Measurements from ENCODE around the gene IER3IP1.

IER3IP1 gene

DNA sequence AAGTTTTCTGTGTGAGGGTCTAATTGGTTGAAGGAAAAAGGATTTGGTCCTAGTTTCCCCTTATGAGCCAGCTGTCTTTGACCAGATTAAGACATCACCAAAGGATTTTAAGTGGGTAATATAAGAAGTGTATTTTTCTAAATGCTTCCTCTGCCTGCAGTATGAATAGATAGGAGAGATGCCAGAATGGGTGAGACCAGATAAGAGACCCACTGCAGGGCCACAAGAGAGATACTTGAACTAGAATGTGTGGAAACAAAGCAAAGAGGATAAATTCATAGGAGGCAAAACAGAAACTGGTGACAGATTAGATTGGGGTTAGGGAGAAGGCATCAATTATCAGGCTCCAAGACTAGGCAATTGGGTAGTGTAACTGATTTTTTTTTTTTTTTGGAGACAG is 24.7 kb downstream of the IER3IP1 start:
- Histone ChIP-seq H3K4me1 (ENCODE audit: insufficient read depth, insufficient read length) (peaks cover 3% of the 10 kb centered on the region), H3K9me3 (ENCODE audit: insufficient read depth, low read length) (no peaks in the 10 kb centered on the region), H3K4me3 (ENCODE audit: insufficient read length, low read depth) (no peak overlapping the region), H3K27me3 (ENCODE audit: insufficient read depth, insufficient read length) (no peaks in the 10 kb centered on the region), H3K36me3 (ENCODE audit: insufficient read depth, insufficient read length, low read length) (peaks cover 25% of the 10 kb centered on the region), H3K9ac (ENCODE audit: insufficient read length, low read depth) (peak overlapping the region; percentile 83)
- no peak for DNase-seq (ENCODE audit: low read depth, low spot score)
- TF ChIP-seq SUZ12 (IDR thresholded peaks at IDR 0.05; ENCODE audit: extremely low read depth, insufficient read depth, insufficient read length) (no peak), YY1 (IDR thresholded peaks at IDR 0.05; ENCODE audit: insufficient read depth, insufficient read length) (no peak), ZNF274 (IDR thresholded peaks at IDR 0.05; ENCODE audit: low read depth, low read length) (no peak)

DNA sequence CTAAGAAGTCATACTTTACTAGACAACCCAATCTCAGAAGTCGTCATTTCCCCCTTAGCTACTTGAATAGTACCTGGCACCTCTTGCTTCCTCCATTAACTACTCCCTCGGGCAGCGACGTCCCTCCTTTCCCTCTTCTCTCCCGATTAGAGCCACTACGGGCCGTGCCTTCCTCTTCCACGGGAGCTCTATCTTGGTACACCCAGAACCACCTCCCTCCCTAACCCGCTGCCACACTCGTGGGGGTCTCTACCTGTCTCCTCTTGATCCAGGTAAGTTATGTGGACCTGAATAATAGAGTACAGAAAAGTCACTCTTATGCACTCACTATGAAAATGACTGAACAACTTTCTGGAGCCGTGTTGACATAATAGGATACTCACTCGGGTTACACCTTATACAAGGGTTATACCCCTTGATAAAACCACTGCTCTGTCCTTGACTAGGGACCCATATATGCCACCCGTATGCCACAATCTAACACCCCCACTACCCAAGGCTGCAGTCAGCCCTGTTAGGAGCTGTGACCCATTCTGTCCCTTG is 25.3 kb downstream of the IER3IP1 start:
- H3K4me3 ChIP-seq (ENCODE audit: insufficient read length, low read depth): peak overlapping the region; percentile 76
- H3K9ac ChIP-seq (ENCODE audit: insufficient read length, low read depth): peak overlapping the region; percentile 83
- TF ChIP-seq ZNF274 (IDR thresholded peaks at IDR 0.05; ENCODE audit: low read depth, low read length) (no peak), YY1 (IDR thresholded peaks at IDR 0.05; ENCODE audit: insufficient read depth, insufficient read length) (no peak), SUZ12 (IDR thresholded peaks at IDR 0.05; ENCODE audit: extremely low read depth, insufficient read depth, insufficient read length) (no peak)
- H3K36me3 ChIP-seq (ENCODE audit: insufficient read depth, insufficient read length, low read length): peaks cover 23% of the 10 kb centered on the region
- no peaks in the 10 kb centered on the region for H3K27me3 ChIP-seq (ENCODE audit: insufficient read depth, insufficient read length)
- H3K4me1 ChIP-seq (ENCODE audit: insufficient read depth, insufficient read length): peaks cover 3% of the 10 kb centered on the region
- H3K9me3 ChIP-seq (ENCODE audit: insufficient read depth, low read length): no peaks in the 10 kb centered on the region
- DNase-seq (ENCODE audit: low read depth, low spot score): no peak

DNA sequence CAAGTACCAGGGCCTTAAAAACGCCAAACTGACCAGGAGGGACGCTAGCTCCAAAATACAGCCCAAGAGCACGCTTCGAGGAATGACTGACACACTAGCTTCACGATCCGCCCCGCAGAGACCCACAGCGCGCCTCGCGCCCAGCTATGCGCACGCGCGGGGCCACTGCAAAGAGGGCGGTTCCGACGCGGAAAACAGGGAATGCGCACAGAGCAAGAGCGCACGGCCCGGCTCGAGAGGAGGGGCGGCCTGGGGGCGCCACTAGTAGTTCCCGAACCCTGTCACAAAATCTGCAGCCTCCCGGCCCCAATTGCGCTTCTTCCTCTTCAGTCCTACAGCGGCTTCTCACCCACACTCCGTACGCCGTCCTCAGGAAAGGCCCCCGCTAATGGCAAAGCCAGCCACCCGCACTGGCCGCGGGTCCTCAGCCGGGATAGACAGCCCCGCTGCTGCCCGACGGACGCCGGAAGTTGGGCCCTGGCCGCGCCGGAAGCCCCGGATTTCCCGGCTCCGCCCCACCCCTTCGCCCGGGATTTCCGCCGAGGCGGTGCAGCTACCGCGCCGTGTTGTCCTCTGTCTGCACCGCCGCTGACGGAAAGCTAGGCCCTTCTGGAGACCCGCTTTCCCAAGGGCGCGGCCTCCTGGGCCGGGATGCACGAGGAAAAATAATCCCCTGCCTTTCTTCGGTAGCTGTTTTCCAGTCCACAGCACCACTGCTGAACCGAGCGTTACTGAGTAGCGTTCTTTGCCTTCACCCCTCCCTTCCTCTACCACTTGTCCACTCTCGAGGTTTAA is 25.9 kb downstream of the IER3IP1 start, which contains the start of gene HDHD2:
Gene HDHD2 (minus strand): TSS at position 472 of the 795 bp plus-strand sequence. CDS start 14,061 bp downstream, outside the sequence.
- H3K9ac ChIP-seq (ENCODE audit: insufficient read length, low read depth): peak within 1 kb of the TSS; percentile 83

DNA sequence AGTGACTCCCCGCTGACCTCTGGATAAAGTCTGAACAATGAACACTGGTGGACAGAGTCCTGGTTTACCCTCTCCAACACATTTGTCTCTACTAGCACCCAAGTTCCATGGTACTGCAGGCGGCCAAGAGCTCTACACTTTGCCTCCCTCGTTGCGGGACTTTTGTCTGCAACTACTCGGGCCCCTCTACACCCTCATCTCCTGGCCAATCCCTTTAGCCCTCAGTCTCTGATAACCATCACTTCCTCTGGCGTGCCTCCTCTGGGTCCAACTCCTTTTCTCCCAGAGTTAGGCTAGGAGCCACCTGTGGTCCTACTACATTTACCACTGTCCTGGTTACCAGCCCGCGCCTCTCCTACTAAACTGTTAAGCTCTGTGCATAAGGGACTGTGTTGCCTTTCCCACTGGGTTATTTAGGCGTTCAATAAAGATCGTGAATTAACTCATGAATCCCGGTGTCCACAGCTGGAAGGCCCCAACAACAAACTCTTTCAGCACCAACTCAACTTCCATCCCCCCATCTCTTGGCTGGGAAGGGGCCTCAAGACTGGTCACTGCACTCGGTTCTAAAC is 26.6 kb downstream of the IER3IP1 start:
- H3K4me1 ChIP-seq (ENCODE audit: insufficient read depth, insufficient read length): peaks cover 3% of the 10 kb centered on the region
- TF ChIP-seq SUZ12 (IDR thresholded peaks at IDR 0.05; ENCODE audit: extremely low read depth, insufficient read depth, insufficient read length): no peak
- no peak for TF ChIP-seq YY1 (IDR thresholded peaks at IDR 0.05; ENCODE audit: insufficient read depth, insufficient read length)
- TF ChIP-seq ZNF274 (IDR thresholded peaks at IDR 0.05; ENCODE audit: low read depth, low read length): no peak
- H3K4me3 ChIP-seq (ENCODE audit: insufficient read length, low read depth): peak overlapping the region; percentile 76
- no peak for DNase-seq (ENCODE audit: low read depth, low spot score)
- no peaks in the 10 kb centered on the region for H3K9me3 ChIP-seq (ENCODE audit: insufficient read depth, low read length)
- H3K9ac ChIP-seq (ENCODE audit: insufficient read length, low read depth): peak overlapping the region; percentile 83
- no peaks in the 10 kb centered on the region for H3K27me3 ChIP-seq (ENCODE audit: insufficient read depth, insufficient read length)
- H3K36me3 ChIP-seq (ENCODE audit: insufficient read depth, insufficient read length, low read length): peaks cover 12% of the 10 kb centered on the region

More for the DNA sequence above, 25.9 kb downstream of the IER3IP1 start, which contains the start of gene HDHD2:
- DNase-seq (ENCODE audit: low read depth, low spot score): peak; percentile 48
- H3K4me1 ChIP-seq (ENCODE audit: insufficient read depth, insufficient read length): peaks cover 3% of the 10 kb centered on the region
- H3K9me3 ChIP-seq (ENCODE audit: insufficient read depth, low read length): no peaks in the 10 kb centered on the region
- peaks cover 17% of the 10 kb centered on the region for H3K36me3 ChIP-seq (ENCODE audit: insufficient read depth, insufficient read length, low read length)
- TF ChIP-seq YY1 (IDR thresholded peaks at IDR 0.05; ENCODE audit: insufficient read depth, insufficient read length) (no peak), ZNF274 (IDR thresholded peaks at IDR 0.05; ENCODE audit: low read depth, low read length) (no peak), SUZ12 (IDR thresholded peaks at IDR 0.05; ENCODE audit: extremely low read depth, insufficient read depth, insufficient read length) (no peak)
- peak within 1 kb of the TSS; percentile 76 for H3K4me3 ChIP-seq (ENCODE audit: insufficient read length, low read depth)
- no peaks in the 10 kb centered on the region for H3K27me3 ChIP-seq (ENCODE audit: insufficient read depth, insufficient read length)

DNA sequence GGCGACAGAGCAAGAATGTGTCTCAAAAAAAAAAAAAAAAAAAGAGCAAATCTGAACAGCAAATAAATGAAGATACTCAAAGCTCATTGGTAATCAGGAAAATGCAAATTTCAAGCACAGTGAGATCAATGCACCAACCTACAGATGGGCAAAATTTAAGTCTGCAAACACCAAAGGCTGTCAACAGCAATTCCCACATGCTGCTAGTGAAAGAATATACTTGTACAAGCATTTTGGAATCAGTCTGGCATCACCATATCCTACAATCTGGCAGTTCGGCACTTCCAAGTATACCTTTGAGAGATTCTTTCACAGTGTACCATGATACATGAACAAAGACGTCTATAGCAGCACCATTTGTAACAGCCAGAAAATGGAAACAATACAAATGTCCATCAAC is 30.0 kb downstream of the IER3IP1 start:
- TF ChIP-seq ZNF274 (IDR thresholded peaks at IDR 0.05; ENCODE audit: low read depth, low read length) (no peak), YY1 (IDR thresholded peaks at IDR 0.05; ENCODE audit: insufficient read depth, insufficient read length) (no peak)
- Histone ChIP-seq H3K4me1 (ENCODE audit: insufficient read depth, insufficient read length) (peaks cover 2% of the 10 kb centered on the region), H3K9me3 (ENCODE audit: insufficient read depth, low read length) (no peaks in the 10 kb centered on the region), H3K4me3 (ENCODE audit: insufficient read length, low read depth) (no peak overlapping the region), H3K36me3 (ENCODE audit: insufficient read depth, insufficient read length, low read length) (no peaks in the 10 kb centered on the region), H3K9ac (ENCODE audit: insufficient read length, low read depth) (no peak overlapping the region), H3K27me3 (ENCODE audit: insufficient read depth, insufficient read length) (no peaks in the 10 kb centered on the region)
- DNase-seq (ENCODE audit: low read depth, low spot score): no peak

DNA sequence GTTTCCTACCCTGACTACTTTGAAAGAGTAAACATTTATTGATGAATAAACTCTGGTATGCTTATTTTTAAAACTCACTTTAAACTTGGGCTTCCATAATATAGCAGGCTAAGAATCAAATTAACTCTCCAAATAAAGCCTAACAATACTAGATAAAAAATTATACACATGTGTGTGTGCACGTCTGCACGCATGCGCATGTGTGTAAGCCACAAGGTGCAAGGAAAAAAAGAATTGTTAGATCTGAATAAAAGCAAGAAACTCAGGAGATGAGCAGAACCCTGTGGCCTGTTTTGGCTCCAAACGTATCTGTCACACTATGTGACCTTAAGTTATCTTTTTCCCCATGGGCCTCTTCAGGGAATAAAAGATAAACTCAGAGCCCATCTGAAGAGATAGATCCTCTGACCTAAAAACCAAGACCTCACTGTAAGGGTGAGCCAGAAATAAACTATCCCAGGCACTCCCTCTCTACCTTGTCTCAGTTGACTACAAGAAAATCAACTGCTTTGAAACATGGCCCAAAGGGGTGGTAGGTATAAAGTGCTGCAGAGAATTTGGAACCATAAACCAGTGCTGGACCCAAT is 32.2 kb downstream of the IER3IP1 start:
- no peaks in the 10 kb centered on the region for H3K36me3 ChIP-seq (ENCODE audit: insufficient read depth, insufficient read length, low read length)
- no peaks in the 10 kb centered on the region for H3K9me3 ChIP-seq (ENCODE audit: insufficient read depth, low read length)
- no peaks in the 10 kb centered on the region for H3K27me3 ChIP-seq (ENCODE audit: insufficient read depth, insufficient read length)
- DNase-seq (ENCODE audit: low read depth, low spot score): no peak
- TF ChIP-seq SUZ12 (IDR thresholded peaks at IDR 0.05; ENCODE audit: extremely low read depth, insufficient read depth, insufficient read length) (no peak), ZNF274 (IDR thresholded peaks at IDR 0.05; ENCODE audit: low read depth, low read length) (no peak)
- H3K4me1 ChIP-seq (ENCODE audit: insufficient read depth, insufficient read length): no peaks in the 10 kb centered on the region
- no peak overlapping the region for H3K4me3 ChIP-seq (ENCODE audit: insufficient read length, low read depth)
- no peak overlapping the region for H3K9ac ChIP-seq (ENCODE audit: insufficient read length, low read depth)

DNA sequence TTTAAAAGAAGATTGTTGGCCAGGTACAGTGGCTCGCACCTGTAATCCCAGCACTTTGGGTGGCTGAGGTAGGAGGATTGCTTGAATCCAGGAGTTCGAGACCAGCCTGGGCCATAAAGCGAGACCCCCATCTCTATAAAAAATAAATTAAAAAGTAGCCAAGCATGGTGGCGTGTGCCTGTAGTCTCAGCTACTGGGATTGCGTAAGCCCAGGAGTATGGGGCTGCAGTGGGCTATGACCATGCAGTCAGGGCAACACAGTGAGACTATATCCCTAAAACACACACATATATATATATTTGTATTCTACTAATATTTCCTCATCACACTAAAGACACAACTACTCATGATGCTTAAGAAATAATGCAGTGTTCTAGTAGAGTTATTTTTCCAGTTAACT is 33.0 kb downstream of the IER3IP1 start:
- no peak for DNase-seq (ENCODE audit: low read depth, low spot score)
- Histone ChIP-seq H3K4me3 (ENCODE audit: insufficient read length, low read depth) (no peak overlapping the region), H3K4me1 (ENCODE audit: insufficient read depth, insufficient read length) (no peaks in the 10 kb centered on the region), H3K36me3 (ENCODE audit: insufficient read depth, insufficient read length, low read length) (no peaks in the 10 kb centered on the region), H3K9me3 (ENCODE audit: insufficient read depth, low read length) (no peaks in the 10 kb centered on the region), H3K27me3 (ENCODE audit: insufficient read depth, insufficient read length) (no peaks in the 10 kb centered on the region), H3K9ac (ENCODE audit: insufficient read length, low read depth) (no peak overlapping the region)
- no peak for TF ChIP-seq YY1 (IDR thresholded peaks at IDR 0.05; ENCODE audit: insufficient read depth, insufficient read length)
- TF ChIP-seq ZNF274 (IDR thresholded peaks at IDR 0.05; ENCODE audit: low read depth, low read length): no peak
- no peak for TF ChIP-seq SUZ12 (IDR thresholded peaks at IDR 0.05; ENCODE audit: extremely low read depth, insufficient read depth, insufficient read length)
